Stomach (tissue), 4 donors: ENCODE data around the gene ATXN1.

Experiments
- POLR2A ChIP-seq, 4 donors: fragments of 450-650 bp; IDR thresholded peaks; one replicate each; pipeline ENCODE4 v1.6.1; 2016; ENCODE audit warnings: antibody characterized with exemption in 4 of 4, control low read depth in 2 of 4, mild to moderate bottlenecking in 1 of 4, moderate library complexity in 1 of 4
- TF ChIP-seq, protein P1 (sequence below), 7 experiments: fragments of 450-650 bp in 4 of 7; fragments of 200-600 bp in 3 of 7; sonication (generic) in 3 of 7; IDR thresholded peaks; one replicate each; pipeline ENCODE4 v1.5.1; 2016 to 2019; ENCODE audit warnings: antibody characterized with exemption in 7 of 7, control low read depth in 2 of 7, mild to moderate bottlenecking in 1 of 7

DNA sequence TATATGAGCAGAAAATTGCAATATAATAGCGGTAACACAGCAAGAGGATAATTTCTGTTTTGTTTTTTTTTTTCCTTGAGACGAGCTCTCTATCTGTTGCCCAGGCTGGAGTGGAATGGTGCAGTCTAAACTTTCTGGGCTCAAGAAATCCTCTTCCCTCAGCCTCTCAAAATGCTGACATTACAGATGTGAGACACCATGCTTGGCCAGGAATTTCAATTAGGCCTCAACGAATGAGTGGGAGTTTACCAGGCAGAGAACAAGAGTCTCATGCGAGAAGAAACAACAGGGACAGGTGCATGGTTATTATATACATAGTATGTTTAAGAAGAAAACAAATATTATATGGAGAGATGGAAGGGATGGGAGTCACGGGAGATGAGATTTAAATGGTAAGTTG lies 111.4 kb downstream of the ATXN1 start:
- TF ChIP-seq, protein P1, sequence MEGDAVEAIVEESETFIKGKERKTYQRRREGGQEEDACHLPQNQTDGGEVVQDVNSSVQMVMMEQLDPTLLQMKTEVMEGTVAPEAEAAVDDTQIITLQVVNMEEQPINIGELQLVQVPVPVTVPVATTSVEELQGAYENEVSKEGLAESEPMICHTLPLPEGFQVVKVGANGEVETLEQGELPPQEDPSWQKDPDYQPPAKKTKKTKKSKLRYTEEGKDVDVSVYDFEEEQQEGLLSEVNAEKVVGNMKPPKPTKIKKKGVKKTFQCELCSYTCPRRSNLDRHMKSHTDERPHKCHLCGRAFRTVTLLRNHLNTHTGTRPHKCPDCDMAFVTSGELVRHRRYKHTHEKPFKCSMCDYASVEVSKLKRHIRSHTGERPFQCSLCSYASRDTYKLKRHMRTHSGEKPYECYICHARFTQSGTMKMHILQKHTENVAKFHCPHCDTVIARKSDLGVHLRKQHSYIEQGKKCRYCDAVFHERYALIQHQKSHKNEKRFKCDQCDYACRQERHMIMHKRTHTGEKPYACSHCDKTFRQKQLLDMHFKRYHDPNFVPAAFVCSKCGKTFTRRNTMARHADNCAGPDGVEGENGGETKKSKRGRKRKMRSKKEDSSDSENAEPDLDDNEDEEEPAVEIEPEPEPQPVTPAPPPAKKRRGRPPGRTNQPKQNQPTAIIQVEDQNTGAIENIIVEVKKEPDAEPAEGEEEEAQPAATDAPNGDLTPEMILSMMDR (IDR thresholded peaks at IDR 0.05) = no peak
- no peak for TF ChIP-seq POLR2A (IDR thresholded peaks at IDR 0.05)
